ENCODE data around the gene RNF151. TPM values are rescaled to one million over a fixed set of nuclear protein-coding genes. Genes with fewer than 3 reads are reported as not detected.
A peak's percentile ranks its signal among the peaks of the same experiment; 100 is the strongest.

RNF151 gene
- polyA plus RNA-seq, 2 of the 4 experiments (the other 2 are of a cell fraction): not detected

GRCh38 chr16:1991948-1992703 lies 25.5 kb downstream of the RNF151 start:
- 72% methylated on average over 41 of the region's 96 CpGs for WGBS (ENCODE audit: missing lambda C conversion rate)
- POLR2A ChIA-PET: interaction anchor here (0.6 to 1.6 kb wide), 4 partner anchors 10 to 661 kb away, joined by 3 to 7 read pairs (median 5); partner anchors contain the start of genes RPS2 and TRAF7
- peaks cover 75% of the 10 kb centered on the region for H3K4me1 ChIP-seq
- FAIRE-seq (no peak), ATAC-seq (peak; percentile 40 to 75), DNase-seq (ENCODE audit: low read depth in 1 of 2, low spot score in 1 of 2) (peak; percentile 73 to 92)
- H3K4me3 ChIP-seq: peak overlapping the region; percentile 10; the same call in 1 of the 3 replicates
- H3K4me2 ChIP-seq: peak overlapping the region; percentile 79
- H3K9me3 ChIP-seq: no peaks in the 10 kb centered on the region
- TF ChIP-seq ZSCAN20 (CRISPR knock-in tag; IDR thresholded peaks at IDR 0.05) (no peak), NPAS2 (CRISPR knock-in tag; IDR thresholded peaks at IDR 0.05; ENCODE audit: borderline replicate concordance) (no peak), TP53 (CRISPR knock-in tag; IDR thresholded peaks at IDR 0.05) (peak; percentile 73; the same call in 1 of the 2 replicates), EHF (CRISPR knock-in tag; IDR thresholded peaks at IDR 0.05) (peak; percentile 79), CHD2 (IDR thresholded peaks at IDR 0.05; ENCODE audit: low read length, partially characterized antibody) (no peak), HES2 (IDR thresholded peaks at IDR 0.05) (no peak), ZFP36 (IDR thresholded peaks at IDR 0.05; ENCODE audit: borderline replicate concordance, partially characterized antibody) (no peak), RARB (CRISPR knock-in tag; IDR thresholded peaks at IDR 0.05) (no peak), CTCF (IDR thresholded peaks at IDR 0.05) (no peak), RFX5 (IDR thresholded peaks at IDR 0.05) (no peak), CBX2 (IDR thresholded peaks at IDR 0.05; ENCODE audit: borderline replicate concordance, low read depth) (no peak), NFE2L2 (conservative IDR thresholded peaks at IDR 0.05; ENCODE audit: low read length) (no peak), MAFK (IDR thresholded peaks at IDR 0.05; ENCODE audit: partially characterized antibody) (no peak), HOXB5 (CRISPR knock-in tag; IDR thresholded peaks at IDR 0.05) (peak; percentile 76; the same call in 1 of the 2 replicates), NR3C1 (IDR thresholded peaks at IDR 0.05) (no peak), MAX (IDR thresholded peaks at IDR 0.05) (peak; percentile 85), FOSL2 (IDR thresholded peaks at IDR 0.05) (no peak), FOSL2 (CRISPR knock-in tag; IDR thresholded peaks at IDR 0.05) (no peak), HOXA7 (CRISPR knock-in tag; IDR thresholded peaks at IDR 0.05) (no peak), JUNB (IDR thresholded peaks at IDR 0.05) (no peak), E2F6 (IDR thresholded peaks at IDR 0.05; ENCODE audit: borderline replicate concordance, low read depth) (peak; percentile 86), BCL3 (IDR thresholded peaks at IDR 0.05) (no peak), EP300 (IDR thresholded peaks at IDR 0.05) (no peak), HOXB13 (CRISPR knock-in tag; IDR thresholded peaks at IDR 0.05; ENCODE audit: low read depth) (peak; percentile 63; the same call in 1 of the 2 replicates), HEYL (CRISPR knock-in tag; IDR thresholded peaks at IDR 0.05) (peak; percentile 33; the same call in 1 of the 2 replicates)
- H3K27ac ChIP-seq: peak overlapping the region; percentile 51 to 76
- CTCF ChIA-PET: interaction anchor here (0.7 to 19.7 kb wide), 3 partner anchors 12 to 40 kb away, joined by 3 to 196 read pairs (median 3); partner anchors contain the start of gene ZNF598

Measured in A549 (cell line).